Measurements from ENCODE around the gene WDR89. TPM values are rescaled to one million over a fixed set of nuclear protein-coding genes. Genes with fewer than 3 reads are reported as not detected.

The WDR89 gene
- total and polyA plus RNA-seq, 12 donors: 3.6 to 6.9 (median 6.1) TPM

GRCh38 chr14:63604626-63605025, 37.0 kb downstream of the WDR89 start:
- H3K9me3 ChIP-seq: no peaks in the 10 kb centered on the region
- no peak overlapping the region for H3K27ac ChIP-seq
- no peaks in the 10 kb centered on the region for H3K4me1 ChIP-seq
- TF ChIP-seq CTCF (IDR thresholded peaks at IDR 0.05): no peak
- H3K4me3 ChIP-seq: no peak overlapping the region
- WGBS, 2 donors: 96 to 99% methylated on average over 5 of the region's 5 CpGs
- DNase-seq (no peak), ATAC-seq (no peak)
- intact Hi-C loops (cut with DNase I): no loop called here
- H3K36me3 ChIP-seq: peaks cover 0 to 19% (median 0%) of the 10 kb centered on the region in 9 donors
- H3K27me3 ChIP-seq: no peaks in the 10 kb centered on the region

- H3K9me3 ChIP-seq: no peaks in the 10 kb centered on the region
- no peak for TF ChIP-seq CTCF (IDR thresholded peaks at IDR 0.05)
- ATAC-seq: no peak
- intact Hi-C loops (cut with DNase I): no loop called here
- no peaks in the 10 kb centered on the region for H3K4me1 ChIP-seq
- no peak for DNase-seq
- no peak overlapping the region for H3K4me3 ChIP-seq
- no peak overlapping the region for H3K27ac ChIP-seq
- no peaks in the 10 kb centered on the region for H3K27me3 ChIP-seq
- H3K36me3 ChIP-seq: peaks cover 0 to 27% (median 7%) of the 10 kb centered on the region in 9 donors
- WGBS, 2 donors: 92 to 94% methylated on average over 5 of the region's 5 CpGs
Observed at GRCh38 chr14:63603749-63604277, 37.9 kb downstream of the WDR89 start.

GRCh38 chr14:63598807-63599206, 42.9 kb downstream of the WDR89 start:
- no peaks in the 10 kb centered on the region for H3K27me3 ChIP-seq
- H3K36me3 ChIP-seq: peaks cover 0 to 45% (median 9%) of the 10 kb centered on the region in 9 donors
- ATAC-seq: no peak
- no peak overlapping the region for H3K4me3 ChIP-seq
- DNase-seq: no peak
- TF ChIP-seq CTCF (IDR thresholded peaks at IDR 0.05): no peak
- no peak overlapping the region for H3K27ac ChIP-seq
- H3K4me1 ChIP-seq: no peaks in the 10 kb centered on the region
- peaks cover 0 to 31% (median 3%) of the 10 kb centered on the region in 11 donors for H3K9me3 ChIP-seq
- intact Hi-C loops (cut with DNase I): no loop called here
- 89 to 92% methylated on average over 4 of the region's 4 CpGs for WGBS, 2 donors

GRCh38 chr14:63596998-63597658, 44.5 kb downstream of the WDR89 start:
- intact Hi-C loops (cut with DNase I): no loop called here
- TF ChIP-seq CTCF (IDR thresholded peaks at IDR 0.05): no peak

More at GRCh38 chr14:63596998-63597658, 44.5 kb downstream of the WDR89 start:
- Histone ChIP-seq H3K4me1 (no peaks in the 10 kb centered on the region), H3K27ac (no peak overlapping the region), H3K4me3 (no peak overlapping the region), H3K36me3 (peaks cover 0 to 44% (median 9%) of the 10 kb centered on the region in 9 donors), H3K27me3 (no peaks in the 10 kb centered on the region), H3K9me3 (peaks cover 0 to 43% (median 5%) of the 10 kb centered on the region in 11 donors)
- DNase-seq (no peak), ATAC-seq (no peak)
- WGBS, 2 donors: 96% methylated on average over 4 of the region's 4 CpGs

All from heart right ventricle (tissue), 16 donors.